ENCODE measurements around the gene UBXN11.

UBXN11 gene

GRCh38 chr1:26323382-26323781, 16.9 kb upstream of the UBXN11 start:
- Histone ChIP-seq H2AFZ (ENCODE audit: low read depth) (no peak overlapping the region), H3K4me3 (IDR thresholded peaks at IDR 0.05; ENCODE audit: insufficient read depth, low read depth, low read length) (no peak overlapping the region), H3K4me2 (no peak overlapping the region), H4K20me1 (ENCODE audit: insufficient read depth) (no peaks in the 10 kb centered on the region), H3K9ac (no peak overlapping the region), H3K27me3 (ENCODE audit: insufficient read depth, low read depth) (no peaks in the 10 kb centered on the region), H3K4me1 (ENCODE audit: low read depth, poor library complexity, severe bottlenecking) (peaks cover 4% of the 10 kb centered on the region), H3K36me3 (ENCODE audit: insufficient read depth) (no peaks in the 10 kb centered on the region), H3K27ac (no peak overlapping the region), H3K79me2 (ENCODE audit: insufficient read depth, low read depth) (no peaks in the 10 kb centered on the region)
- TF ChIP-seq CTCF (conservative IDR thresholded peaks at IDR 0.05; ENCODE audit: low read depth, low read length), result no peak

- Histone ChIP-seq H3K79me2 (ENCODE audit: insufficient read depth, low read depth) (no peaks in the 10 kb centered on the region), H3K4me2 (no peak overlapping the region), H3K9ac (no peak overlapping the region)
Measured at GRCh38 chr1:26322042-26322331, 15.6 kb upstream of the UBXN11 start.

GRCh38 chr1:26321315-26322041, 15.0 kb upstream of the UBXN11 start:
- Histone ChIP-seq H3K4me3 (IDR thresholded peaks at IDR 0.05; ENCODE audit: insufficient read depth, low read depth, low read length) (no peak overlapping the region), H3K27me3 (ENCODE audit: insufficient read depth, low read depth) (no peaks in the 10 kb centered on the region), H3K27ac (no peak overlapping the region), H3K4me1 (ENCODE audit: low read depth, poor library complexity, severe bottlenecking) (peaks cover 4% of the 10 kb centered on the region), H3K9ac (no peak overlapping the region), H2AFZ (ENCODE audit: low read depth) (peak overlapping the region; percentile 81), H3K79me2 (ENCODE audit: insufficient read depth, low read depth) (no peaks in the 10 kb centered on the region), H4K20me1 (ENCODE audit: insufficient read depth) (no peaks in the 10 kb centered on the region), H3K4me2 (peak overlapping the region; percentile 24; the same call in 1 of the 2 replicates), H3K36me3 (ENCODE audit: insufficient read depth) (no peaks in the 10 kb centered on the region)
- TF ChIP-seq CTCF (conservative IDR thresholded peaks at IDR 0.05; ENCODE audit: low read depth, low read length), result peak; percentile 87

More at GRCh38 chr1:26322042-26322331, 15.6 kb upstream of the UBXN11 start:
- Histone ChIP-seq H3K4me1 (ENCODE audit: low read depth, poor library complexity, severe bottlenecking) (peaks cover 4% of the 10 kb centered on the region), H3K4me3 (IDR thresholded peaks at IDR 0.05; ENCODE audit: insufficient read depth, low read depth, low read length) (no peak overlapping the region), H3K36me3 (ENCODE audit: insufficient read depth) (no peaks in the 10 kb centered on the region), H4K20me1 (ENCODE audit: insufficient read depth) (no peaks in the 10 kb centered on the region), H3K27me3 (ENCODE audit: insufficient read depth, low read depth) (no peaks in the 10 kb centered on the region), H2AFZ (ENCODE audit: low read depth) (peak overlapping the region; percentile 81; the same call in 1 of the 2 replicates), H3K27ac (no peak overlapping the region)
- TF ChIP-seq CTCF (conservative IDR thresholded peaks at IDR 0.05; ENCODE audit: low read depth, low read length), result no peak

- Histone ChIP-seq H3K4me2 (peak overlapping the region; percentile 24; the same call in 1 of the 2 replicates), H4K20me1 (ENCODE audit: insufficient read depth) (no peaks in the 10 kb centered on the region), H3K4me1 (ENCODE audit: low read depth, poor library complexity, severe bottlenecking) (peaks cover 4% of the 10 kb centered on the region), H3K9ac (no peak overlapping the region), H2AFZ (ENCODE audit: low read depth) (peak overlapping the region; percentile 81; the same call in 1 of the 2 replicates), H3K36me3 (ENCODE audit: insufficient read depth) (no peaks in the 10 kb centered on the region), H3K27me3 (ENCODE audit: insufficient read depth, low read depth) (no peaks in the 10 kb centered on the region), H3K27ac (no peak overlapping the region), H3K4me3 (IDR thresholded peaks at IDR 0.05; ENCODE audit: insufficient read depth, low read depth, low read length) (no peak overlapping the region), H3K79me2 (ENCODE audit: insufficient read depth, low read depth) (no peaks in the 10 kb centered on the region)
- no peak for TF ChIP-seq CTCF (conservative IDR thresholded peaks at IDR 0.05; ENCODE audit: low read depth, low read length)
Measured at GRCh38 chr1:26320896-26321295, 14.5 kb upstream of the UBXN11 start.

Data from KMS-11 (cell line).